DND-41 (cell line): ENCODE results near the gene DNTT.

Experiments used
- ATAC-seq: fragments of 200-7000 bp; cut with Tn5 transposase; 3 replicates; pipeline ENCODE4 v1.9.1; 2021; ENCODE audit warnings: low read depth; ENCODE audit not compliant: insufficient read depth
- DNase-seq: peaks from one replicate; pipeline ENCODE4 v3.0.0-alpha.2; 2020
- H2AFZ ChIP-seq: 2 replicates; pipeline ENCODE4 v1.6.0; 2012; ENCODE audit warnings: low read depth, low read length
- H3K27ac ChIP-seq: 2 replicates; pipeline ENCODE4 v1.5.1; 2012; ENCODE audit warnings: low read length, inconsistent platforms
- H3K27me3 ChIP-seq: fragments of 200-600 bp; sonication (generic); 2 replicates; pipeline ENCODE4 v1.6.0; 2012; ENCODE audit warnings: low read length, mild to moderate bottlenecking, inconsistent platforms; ENCODE audit not compliant: insufficient read depth, poor library complexity
- H3K36me3 ChIP-seq: 2 replicates; pipeline ENCODE4 v1.5.1; 2012; ENCODE audit warnings: low read length, inconsistent platforms; ENCODE audit not compliant: insufficient read depth
- H3K4me1 ChIP-seq: 2 replicates; pipeline ENCODE4 v1.5.1; 2012; ENCODE audit warnings: mild to moderate bottlenecking, low read length; ENCODE audit not compliant: insufficient read depth
- H3K4me2 ChIP-seq: 2 replicates; pipeline ENCODE4 v1.6.0; 2012; ENCODE audit warnings: mild to moderate bottlenecking, moderate library complexity, low read length, inconsistent platforms; ENCODE audit not compliant: insufficient read depth
- H3K4me3 ChIP-seq, 2 experiments: fragments of 200-600 bp in 1 of 2; shearing (Covaris generic) in 1 of 2; 2 replicates each; pipeline ENCODE4 v1.5.1; 2012 to 2016; ENCODE audit warnings: inconsistent platforms in 2 of 2, low read length in 2 of 2, mild to moderate bottlenecking in 2 of 2, low read depth in 1 of 2, moderate library complexity in 1 of 2
- H3K79me2 ChIP-seq: 2 replicates; pipeline ENCODE4 v1.6.0; 2012; ENCODE audit warnings: low read length, inconsistent platforms; ENCODE audit not compliant: insufficient read depth
- H3K9ac ChIP-seq: 2 replicates; pipeline ENCODE4 v1.6.0; 2012; ENCODE audit warnings: low read depth, mild to moderate bottlenecking, inconsistent platforms, low read length, moderate library complexity
- H3K9me3 ChIP-seq: 2 replicates; pipeline ENCODE4 v1.5.1; 2012; ENCODE audit warnings: low read length, moderate library complexity, mild to moderate bottlenecking, inconsistent platforms; ENCODE audit not compliant: insufficient read depth, severe bottlenecking
- H4K20me1 ChIP-seq: 2 replicates; pipeline ENCODE4 v1.6.0; 2012; ENCODE audit warnings: low read length; ENCODE audit not compliant: insufficient read depth
- EZH2 ChIP-seq: IDR thresholded peaks from 3 replicates; pipeline ENCODE4 v1.6.1; 2012; ENCODE audit warnings: borderline replicate concordance, low read depth, mild to moderate bottlenecking, moderate library complexity, low read length, inconsistent platforms; ENCODE audit not compliant: severe bottlenecking
- TF ChIP-seq, protein P1 (sequence below): IDR thresholded peaks from 2 replicates; pipeline ENCODE4 v1.5.1; 2012; ENCODE audit warnings: borderline replicate concordance, low read length, moderate library complexity, mild to moderate bottlenecking; ENCODE audit not compliant: poor library complexity, severe bottlenecking; ENCODE audit errors: extremely low read depth

DNTT gene

DNA sequence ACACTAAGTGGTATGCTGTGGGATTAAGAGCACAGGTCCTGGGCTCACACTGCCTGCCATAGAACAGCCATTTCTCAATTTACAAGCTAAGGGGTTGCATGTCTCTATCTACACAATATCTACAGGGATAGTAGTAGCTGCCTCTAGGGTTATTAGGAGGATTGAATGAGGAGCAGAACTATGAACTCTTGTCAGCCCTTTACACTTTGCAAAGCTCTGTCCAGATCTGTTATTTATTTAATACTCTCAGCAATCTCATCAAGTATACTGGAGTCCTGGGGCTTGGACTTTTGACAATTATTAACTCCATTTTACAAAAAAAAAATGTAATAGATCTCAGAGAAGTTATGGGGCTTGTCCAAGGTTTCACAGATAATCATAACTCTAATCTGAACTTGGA, 47.8 kb downstream of the DNTT start:
- Histone ChIP-seq H3K4me2 (no peak overlapping the region), H2AFZ (no peak overlapping the region), H4K20me1 (no peaks in the 10 kb centered on the region), H3K79me2 (no peaks in the 10 kb centered on the region), H3K36me3 (no peaks in the 10 kb centered on the region; the same call in 1 of the 2 replicates), H3K9me3 (no peaks in the 10 kb centered on the region), H3K9ac (no peak overlapping the region), H3K27me3 (no peaks in the 10 kb centered on the region), H3K27ac (no peak overlapping the region), H3K4me1 (no peaks in the 10 kb centered on the region), H3K4me3 (no peak overlapping the region)
- TF ChIP-seq, protein P1, sequence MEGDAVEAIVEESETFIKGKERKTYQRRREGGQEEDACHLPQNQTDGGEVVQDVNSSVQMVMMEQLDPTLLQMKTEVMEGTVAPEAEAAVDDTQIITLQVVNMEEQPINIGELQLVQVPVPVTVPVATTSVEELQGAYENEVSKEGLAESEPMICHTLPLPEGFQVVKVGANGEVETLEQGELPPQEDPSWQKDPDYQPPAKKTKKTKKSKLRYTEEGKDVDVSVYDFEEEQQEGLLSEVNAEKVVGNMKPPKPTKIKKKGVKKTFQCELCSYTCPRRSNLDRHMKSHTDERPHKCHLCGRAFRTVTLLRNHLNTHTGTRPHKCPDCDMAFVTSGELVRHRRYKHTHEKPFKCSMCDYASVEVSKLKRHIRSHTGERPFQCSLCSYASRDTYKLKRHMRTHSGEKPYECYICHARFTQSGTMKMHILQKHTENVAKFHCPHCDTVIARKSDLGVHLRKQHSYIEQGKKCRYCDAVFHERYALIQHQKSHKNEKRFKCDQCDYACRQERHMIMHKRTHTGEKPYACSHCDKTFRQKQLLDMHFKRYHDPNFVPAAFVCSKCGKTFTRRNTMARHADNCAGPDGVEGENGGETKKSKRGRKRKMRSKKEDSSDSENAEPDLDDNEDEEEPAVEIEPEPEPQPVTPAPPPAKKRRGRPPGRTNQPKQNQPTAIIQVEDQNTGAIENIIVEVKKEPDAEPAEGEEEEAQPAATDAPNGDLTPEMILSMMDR = no peak
- TF ChIP-seq EZH2 = no peak
- DNase-seq = no peak
- no peak for ATAC-seq

- Histone ChIP-seq H2AFZ (no peak overlapping the region), H3K4me2 (no peak overlapping the region), H3K79me2 (no peaks in the 10 kb centered on the region), H4K20me1 (no peaks in the 10 kb centered on the region), H3K4me1 (no peaks in the 10 kb centered on the region), H3K9me3 (no peaks in the 10 kb centered on the region), H3K36me3 (no peaks in the 10 kb centered on the region; the same call in 1 of the 2 replicates), H3K9ac (no peak overlapping the region), H3K4me3 (no peak overlapping the region), H3K27me3 (no peaks in the 10 kb centered on the region), H3K27ac (no peak overlapping the region)
- TF ChIP-seq, protein P1 = no peak
- no peak for TF ChIP-seq EZH2
- ATAC-seq = no peak
- no peak for DNase-seq
Measured at GRCh38 chr10:96352582-96352981, 48.3 kb downstream of the DNTT start.

DNA sequence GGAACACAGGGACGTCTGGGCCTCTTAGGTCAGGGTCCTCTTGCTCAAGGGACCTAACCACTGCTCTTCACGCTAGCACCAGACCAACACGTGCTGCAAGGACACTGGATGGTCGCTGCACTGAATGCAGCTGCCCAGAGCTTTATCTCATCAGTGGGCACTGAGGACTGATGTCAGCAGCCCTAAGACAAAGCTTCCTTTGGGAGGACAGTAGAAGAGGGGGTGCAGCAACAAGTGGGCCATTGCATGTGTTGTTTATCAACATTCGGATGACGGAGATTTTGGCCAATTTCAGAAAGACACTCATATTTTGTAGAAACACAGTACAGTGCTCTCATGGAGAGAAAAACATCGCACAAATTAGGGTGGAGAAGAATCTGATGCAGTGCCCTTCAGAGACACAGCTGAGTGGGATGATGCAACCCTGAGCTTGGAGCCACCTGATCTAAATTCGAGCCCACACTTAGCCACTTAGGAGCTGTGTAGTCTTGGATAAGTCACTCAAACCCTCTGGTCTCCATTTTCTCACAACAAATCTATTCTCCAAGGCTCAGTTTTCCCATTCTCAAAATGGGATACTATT, 52.9 kb downstream of the DNTT start:
- TF ChIP-seq EZH2 = no peak
- TF ChIP-seq, protein P1 = no peak
- H3K9me3 ChIP-seq = no peaks in the 10 kb centered on the region
- no peak overlapping the region for H3K9ac ChIP-seq
- no peak overlapping the region for H3K27ac ChIP-seq
- DNase-seq (no peak), ATAC-seq (no peak)
- H3K4me3 ChIP-seq = no peak overlapping the region
- no peak overlapping the region for H2AFZ ChIP-seq
- H4K20me1 ChIP-seq = no peaks in the 10 kb centered on the region
- no peak overlapping the region for H3K4me2 ChIP-seq
- no peaks in the 10 kb centered on the region for H3K36me3 ChIP-seq
- no peaks in the 10 kb centered on the region for H3K79me2 ChIP-seq
- no peaks in the 10 kb centered on the region for H3K4me1 ChIP-seq
- H3K27me3 ChIP-seq = no peaks in the 10 kb centered on the region
